Dedifferentiated amniotic fluid mesenchymal stem cell (primary cell): Measurements from ENCODE around the gene CALD1.
"Not testable (repeated sequence)": the region's sequence is repeated elsewhere in the genome, so short reads cannot be mapped to it uniquely, and the experiment has no call there.

Source experiments
- DNase-seq: peaks from one replicate; pipeline ENCODE4 v3.0.0-alpha.2; 2016; ENCODE audit errors: extremely low spot score

Gene CALD1

GRCh38 chr7:134954197-134955082, 175.0 kb downstream of the CALD1 start:
- peak; percentile 63 for DNase-seq

GRCh38 chr7:134957005-134957404, 177.6 kb downstream of the CALD1 start:
- DNase-seq: no peak

GRCh38 chr7:134959810-134960209, 180.4 kb downstream of the CALD1 start:
- no peak for DNase-seq

GRCh38 chr7:134962270-134962780, 182.9 kb downstream of the CALD1 start:
- DNase-seq: no peak

GRCh38 chr7:134963036-134963435, 183.6 kb downstream of the CALD1 start:
- no peak for DNase-seq

- no peak for DNase-seq
These were observed 187.3 kb downstream of the CALD1 start for GRCh38 chr7:134966691-134967090.

- no peak for DNase-seq
These were observed 188.7 kb downstream of the CALD1 start for GRCh38 chr7:134968110-134968509.

- DNase-seq: not testable (repeated sequence)
These were observed 202.2 kb downstream of the CALD1 start for GRCh38 chr7:134981645-134982044.

- no peak for DNase-seq
These were observed 206.5 kb downstream of the CALD1 start for GRCh38 chr7:134985894-134986362.

GRCh38 chr7:134986363-134987251, 207.2 kb downstream of the CALD1 start, which contains the start of gene AGBL3:
AGBL3 (plus strand) TSS chr7:134986508; CDS start chr7:134987934, 1,426 bp downstream.
- DNase-seq: peak; percentile 98

GRCh38 chr7:134988161-134988560, 208.7 kb downstream of the CALD1 start:
- DNase-seq: no peak

GRCh38 chr7:134991469-134992339, 212.3 kb downstream of the CALD1 start:
- no peak for DNase-seq

- DNase-seq: no peak
These were observed 213.3 kb downstream of the CALD1 start for GRCh38 chr7:134992626-134993179.

- DNase-seq: no peak
These were observed 214.5 kb downstream of the CALD1 start for GRCh38 chr7:134993877-134994456.

GRCh38 chr7:134995239-134996096, 216.0 kb downstream of the CALD1 start:
- DNase-seq: no peak

- DNase-seq: no peak
These were observed 216.7 kb downstream of the CALD1 start for GRCh38 chr7:134996097-134996550.

GRCh38 chr7:134997214-134997885, 217.9 kb downstream of the CALD1 start:
- DNase-seq: no peak

GRCh38 chr7:134999136-134999535, 219.7 kb downstream of the CALD1 start:
- DNase-seq: no peak
